GM12801 (cell line): ENCODE measurements around the gene LHPP.

Source experiments
- CTCF ChIP-seq: IDR thresholded peaks from one replicate; pipeline ENCODE4 v1.5.1; 2011; ENCODE audit warnings: control low read depth; ENCODE audit not compliant: insufficient read length; ENCODE audit errors: extremely low read depth

LHPP gene

GRCh38 chr10:124459395-124459794 is 2.2 kb upstream of the LHPP start:
- no peak for TF ChIP-seq CTCF

- no peak for TF ChIP-seq CTCF
These were observed 1.5 kb upstream of the LHPP start for GRCh38 chr10:124460144-124460543.

GRCh38 chr10:124462348-124462695 is 699 bp downstream of the LHPP start:
- no peak for TF ChIP-seq CTCF

- no peak for TF ChIP-seq CTCF
These were observed 2.7 kb downstream of the LHPP start for GRCh38 chr10:124464028-124464965.

- TF ChIP-seq CTCF: no peak
These were observed 3.6 kb downstream of the LHPP start for GRCh38 chr10:124465003-124465776.

- no peak for TF ChIP-seq CTCF
These were observed 4.3 kb downstream of the LHPP start for GRCh38 chr10:124465777-124466488.

GRCh38 chr10:124467165-124467564 is 5.5 kb downstream of the LHPP start:
- no peak for TF ChIP-seq CTCF
